A172 (cell line): ENCODE measurements around the gene OMA1. TPM values are rescaled to one million over a fixed set of nuclear protein-coding genes. Genes with fewer than 3 reads are reported as not detected.
A peak's percentile ranks its signal among the peaks of the same experiment; 100 is the strongest.
"Not testable (repeated sequence)": the region's sequence is repeated elsewhere in the genome, so short reads cannot be mapped to it uniquely, and the experiment has no call there.

Experiments
- DNase-seq: peaks from one replicate; pipeline ENCODE4 v3.0.0-alpha.2; 2015; ENCODE audit warnings: low spot score
- total RNA-seq: library from RNA; depleted of rRNA; stranded (reverse); fragments of >200 nt; shearing (Covaris generic); gene quantifications from 2 replicates; pipeline ENCODE4 v1.2.3, GENCODE V29; 2014

The OMA1 gene
- total RNA-seq, 1 experiment from 2014 or later = 20.4 TPM

DNA sequence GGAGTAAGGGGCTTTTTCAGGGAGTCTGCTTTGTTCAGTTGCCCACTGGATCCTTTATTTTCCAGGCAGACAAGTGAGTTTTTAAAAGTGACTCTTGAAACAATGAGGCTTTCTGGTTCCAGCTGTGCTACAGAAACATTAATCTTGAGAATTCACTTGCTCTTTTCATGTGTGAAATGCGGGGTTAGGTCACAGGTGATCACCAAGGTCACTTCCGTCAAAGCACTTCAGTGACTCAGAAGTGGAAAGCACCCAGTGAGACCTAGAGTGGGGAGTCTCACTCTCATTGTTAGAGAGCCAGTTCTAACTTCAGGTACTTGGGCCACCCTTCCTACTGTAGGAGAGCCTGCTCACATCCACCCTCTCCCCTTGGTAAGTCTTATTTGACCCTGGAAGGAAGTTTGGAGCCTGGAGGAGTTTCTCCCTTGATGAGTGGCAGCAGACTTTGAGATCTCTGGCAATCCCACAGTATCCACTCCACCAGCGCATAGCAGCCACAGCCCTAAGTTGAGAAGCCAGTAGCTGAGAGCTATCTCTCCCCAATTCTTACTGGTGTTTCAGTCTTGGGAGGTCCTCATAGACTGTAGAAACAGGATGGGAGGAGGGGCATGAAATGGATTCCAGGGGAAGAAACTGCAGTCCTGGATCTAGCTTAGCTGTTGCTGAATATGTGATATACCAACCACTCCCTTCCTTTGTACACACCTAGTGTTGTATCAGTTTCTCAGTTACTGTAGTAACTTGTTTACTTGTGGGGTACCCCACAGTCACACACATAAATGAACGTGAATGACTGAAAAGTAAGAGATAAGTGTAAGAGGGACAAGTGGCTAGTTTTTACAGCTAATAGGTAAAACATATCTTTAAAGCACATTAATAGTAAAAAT lies 27.4 kb upstream of the OMA1 start:
- peak; percentile 55 for DNase-seq

DNA sequence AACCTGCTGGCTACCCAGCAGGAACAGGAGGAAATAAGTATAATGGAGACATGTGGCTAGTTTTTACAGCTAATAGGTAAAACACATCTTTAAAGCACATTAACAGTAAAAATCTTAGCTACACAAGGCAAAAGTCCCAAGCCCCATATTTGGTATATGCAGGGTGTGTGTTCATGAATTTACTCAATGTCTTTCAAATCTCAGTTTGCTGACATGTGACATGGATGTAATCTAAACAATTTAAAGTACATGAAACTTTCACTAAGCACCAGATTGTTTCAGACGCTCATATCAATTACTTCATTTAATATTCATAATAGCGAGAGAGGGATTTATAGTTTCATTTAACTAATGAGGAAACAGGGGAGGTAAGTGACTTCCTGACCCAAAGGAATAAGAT lies 26.6 kb upstream of the OMA1 start:
- no peak for DNase-seq

DNA sequence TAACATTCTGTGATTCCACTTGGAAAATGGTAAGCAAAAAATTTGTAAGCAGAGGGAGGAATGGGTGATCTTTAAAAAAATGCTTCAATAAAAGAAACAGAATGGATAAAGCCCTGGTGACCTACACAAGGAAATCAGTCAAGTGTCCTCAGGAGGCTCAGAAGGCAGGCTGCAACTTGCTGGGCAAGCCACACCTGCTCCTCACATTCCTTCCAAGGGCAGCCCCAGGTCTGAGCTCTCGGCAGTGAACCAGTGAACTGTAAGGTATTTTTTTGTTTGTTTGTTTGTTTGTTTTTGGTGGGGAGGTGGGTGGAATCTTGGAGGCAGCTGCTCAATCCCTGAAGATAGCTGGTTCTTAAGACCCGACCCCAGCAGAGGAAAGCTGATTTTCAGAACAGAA lies 26.2 kb upstream of the OMA1 start:
- no peak for DNase-seq

DNA sequence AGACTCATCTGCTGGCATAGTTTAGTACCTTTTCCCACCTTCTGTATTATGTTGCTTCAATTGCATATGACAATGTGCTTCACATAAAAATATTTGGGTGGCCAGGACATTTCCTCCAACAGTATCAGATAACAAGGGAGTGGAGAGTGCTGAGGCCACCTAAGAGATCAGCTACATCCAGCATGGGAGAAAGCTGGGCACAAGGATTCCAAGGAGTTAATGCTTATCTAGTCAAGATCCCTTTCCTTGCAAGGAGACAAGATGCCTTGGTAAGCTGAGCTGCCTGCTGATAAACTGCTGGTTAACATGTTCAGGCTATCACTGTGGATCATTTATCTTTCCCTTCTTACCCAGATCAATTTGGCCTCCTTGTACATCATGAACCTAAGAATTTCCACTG lies 25.1 kb upstream of the OMA1 start:
- DNase-seq = no peak

DNA sequence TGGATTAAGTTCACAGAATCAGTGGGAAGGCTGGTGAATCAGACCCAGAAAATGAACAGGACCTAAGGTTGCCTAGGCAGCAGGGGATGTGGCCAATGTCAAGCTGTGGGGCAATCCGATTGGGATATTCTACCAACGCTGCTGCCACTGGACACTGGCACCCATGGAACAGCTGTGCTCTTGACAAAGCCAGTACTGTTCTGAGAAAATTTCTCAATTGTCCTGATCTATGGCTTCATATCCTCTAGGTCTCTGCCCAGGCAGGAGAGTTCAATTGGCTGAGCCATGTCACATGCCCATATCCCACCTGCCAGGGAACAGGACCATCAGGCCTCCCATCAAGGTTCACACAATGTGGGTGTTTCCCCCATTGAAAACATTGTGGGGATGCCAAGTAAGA lies 24.3 kb upstream of the OMA1 start:
- no peak for DNase-seq

DNA sequence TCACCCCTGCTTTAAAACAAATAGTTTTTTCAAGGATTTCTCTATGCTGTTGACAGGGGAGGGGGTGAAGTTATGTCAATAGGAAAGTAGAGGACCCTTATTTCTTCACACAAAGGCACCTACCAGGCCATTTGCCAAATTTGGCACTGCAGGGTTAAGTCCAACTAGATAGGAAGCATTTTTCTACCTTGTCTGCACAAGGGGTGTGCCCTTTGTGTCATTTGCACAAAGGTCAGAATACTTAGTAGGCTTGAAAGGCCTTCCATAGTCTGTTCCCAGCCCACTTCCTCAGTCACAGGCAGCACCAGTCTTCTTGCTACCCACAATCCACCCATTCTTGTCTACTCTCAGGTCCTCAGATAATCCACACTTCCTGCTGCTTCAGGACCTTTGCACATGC lies 23.6 kb upstream of the OMA1 start:
- DNase-seq = no peak

DNA sequence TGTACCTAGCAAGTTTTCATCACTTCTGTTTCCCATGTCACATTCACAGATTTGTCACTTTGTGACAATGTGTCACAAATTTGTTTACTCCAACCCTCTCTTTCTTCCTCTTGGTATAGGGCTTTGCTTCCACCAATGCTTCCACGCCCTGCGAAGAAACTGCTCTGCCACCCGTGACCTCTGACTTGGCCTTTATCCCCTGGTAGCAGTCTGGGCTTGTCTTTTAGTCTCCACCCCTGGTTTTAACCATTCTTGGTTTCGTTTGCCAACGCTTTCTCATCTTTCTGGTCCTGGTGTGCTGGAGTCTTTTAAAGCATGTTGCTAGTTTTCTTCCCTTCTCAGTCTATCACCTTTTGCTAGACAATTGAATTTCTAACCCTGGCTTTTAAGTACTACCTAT lies 22.4 kb upstream of the OMA1 start:
- no peak for DNase-seq

DNA sequence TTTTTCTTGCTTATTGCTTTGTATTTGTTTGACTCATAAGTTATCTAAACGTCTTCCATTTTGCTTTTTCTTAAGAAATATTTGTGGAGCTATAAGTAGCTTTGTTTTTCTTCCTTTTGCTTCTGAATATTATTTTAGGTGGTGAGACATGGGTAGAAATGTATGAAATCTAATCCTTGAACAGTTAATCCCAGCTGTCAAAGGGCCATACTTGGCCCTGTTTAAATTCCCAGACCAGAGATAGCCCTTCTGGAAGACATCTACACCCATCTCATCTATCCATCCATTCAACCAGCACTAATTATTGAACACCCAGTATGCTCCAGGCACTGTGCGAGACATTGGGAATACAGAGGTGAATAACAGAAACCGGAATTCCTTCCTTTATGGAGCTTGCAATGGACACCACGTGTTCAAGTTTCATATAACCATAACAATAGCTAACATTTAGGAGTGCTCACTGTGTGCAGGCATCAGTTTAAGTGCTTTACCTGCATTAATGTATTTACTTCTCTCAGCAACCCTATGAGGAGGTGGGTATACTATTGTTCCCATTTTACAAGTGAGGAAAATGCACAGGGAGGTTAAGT lies 21.8 kb upstream of the OMA1 start:
- DNase-seq = no peak

DNA sequence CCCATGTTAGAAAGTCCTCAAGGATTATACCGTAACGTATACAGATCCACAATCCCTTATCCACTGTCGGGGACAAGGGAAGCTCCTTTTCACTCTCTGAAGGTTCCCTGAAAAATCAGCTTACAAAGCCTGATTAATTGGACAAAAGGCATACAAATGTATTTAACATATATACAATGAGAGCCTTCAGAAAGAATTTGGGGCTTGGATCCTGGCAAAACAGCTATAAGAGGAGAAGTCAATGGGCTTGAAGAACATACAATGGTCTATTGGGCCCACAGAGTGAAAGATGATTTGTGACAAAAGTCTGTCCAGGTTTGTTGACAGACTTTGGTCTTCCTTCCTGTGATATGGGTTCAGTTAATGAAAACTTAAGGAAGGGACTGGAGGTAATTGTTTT lies 19.8 kb upstream of the OMA1 start:
- no peak for DNase-seq

DNA sequence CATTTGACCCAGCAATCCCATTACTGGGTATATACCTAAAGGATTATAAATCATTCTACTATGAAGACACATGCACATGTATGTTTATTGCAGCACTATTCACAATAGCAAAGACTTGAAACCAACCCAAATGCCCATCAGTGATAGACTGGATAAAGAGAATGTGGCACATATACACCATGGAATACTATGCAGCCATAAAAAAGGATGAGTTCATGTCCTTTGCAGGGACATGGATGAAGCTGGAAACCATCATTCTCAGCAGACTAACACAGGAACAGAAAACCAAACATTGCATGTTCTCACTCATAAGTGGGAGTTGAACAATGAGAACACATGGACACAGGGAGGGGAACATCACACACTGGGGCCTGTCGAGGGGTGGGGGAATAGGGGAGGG lies 17.2 kb upstream of the OMA1 start:
- DNase-seq = not testable (repeated sequence)

DNA sequence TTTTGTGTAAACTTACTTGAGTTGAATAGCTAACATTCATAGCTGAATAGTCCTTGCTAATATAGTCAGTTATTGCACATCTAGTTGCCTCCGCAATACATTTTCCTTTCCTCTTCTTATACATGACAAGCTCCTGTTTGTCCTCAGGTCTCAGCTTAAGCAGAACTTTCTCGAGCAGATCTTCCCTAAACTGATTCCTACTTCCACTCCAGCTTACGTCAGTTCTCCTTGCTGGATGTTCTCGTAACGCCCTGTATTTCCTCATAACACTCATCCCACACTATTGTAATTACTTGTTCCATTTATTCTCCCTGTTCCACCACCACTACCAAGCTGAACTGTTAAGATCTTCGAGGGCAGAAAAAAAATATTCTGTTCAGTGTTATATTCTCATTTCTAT lies 15.1 kb upstream of the OMA1 start:
- DNase-seq = no peak

DNA sequence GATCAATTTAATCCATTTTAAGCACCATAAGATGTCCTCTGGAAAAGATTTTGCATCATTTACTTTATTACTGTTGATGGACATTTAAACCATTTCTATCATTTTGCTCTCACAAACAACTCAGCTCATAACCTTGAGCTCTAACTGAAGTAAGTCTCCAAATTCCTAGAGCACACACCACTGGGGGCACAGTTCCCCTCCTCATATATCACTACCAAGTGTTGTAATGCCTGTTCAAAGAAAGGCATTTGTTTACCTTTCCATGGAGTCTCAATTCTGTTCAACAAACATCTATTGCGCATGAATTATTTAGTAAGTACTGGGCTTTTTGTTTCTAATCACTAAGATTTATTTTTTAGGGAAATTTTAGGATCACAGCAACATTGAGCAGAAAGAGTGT lies 8.9 kb upstream of the OMA1 start:
- no peak for DNase-seq

DNA sequence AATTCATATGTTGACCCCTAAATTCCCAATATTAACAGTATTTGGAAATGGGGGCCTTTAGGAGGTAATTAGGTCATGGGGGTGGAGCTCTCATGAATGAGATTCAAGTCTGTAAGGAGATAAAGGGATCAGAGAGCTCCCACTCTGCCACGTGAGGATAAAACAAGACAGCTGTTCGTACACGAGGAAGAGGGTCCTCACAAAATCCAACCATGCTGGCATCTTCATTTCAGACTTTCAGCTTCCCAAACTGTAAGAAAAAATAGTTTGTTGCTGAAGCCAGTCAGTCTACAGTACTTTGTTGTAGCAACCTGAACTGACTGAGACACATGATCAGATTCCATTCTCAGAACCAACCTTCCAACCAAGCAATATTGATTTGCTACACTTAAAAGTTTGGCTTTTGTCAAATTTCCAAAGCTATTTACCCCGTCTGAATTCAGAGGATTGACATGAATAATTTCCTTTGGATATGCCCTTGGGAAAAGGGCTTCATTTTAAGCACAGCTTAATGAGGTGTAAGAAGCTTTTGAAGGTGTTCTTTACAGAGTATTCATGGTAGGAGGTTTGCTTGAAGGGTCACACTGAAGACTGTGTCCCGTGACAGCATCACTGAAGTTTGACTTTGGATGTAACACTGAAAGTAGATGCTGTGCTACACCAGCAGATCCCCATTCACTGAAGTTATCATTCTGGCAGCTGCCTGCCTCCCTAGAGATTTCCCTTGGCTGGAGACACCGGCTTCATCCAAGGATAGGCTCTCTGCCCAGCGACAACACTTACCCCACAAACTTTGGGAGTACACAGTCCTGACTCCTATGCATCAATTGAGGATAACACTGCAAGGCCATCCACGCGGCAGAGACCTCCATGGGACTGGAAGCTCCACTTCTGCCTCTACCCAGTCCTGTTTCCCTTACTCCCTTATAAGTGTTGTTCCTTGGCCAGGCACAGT lies 4.9 kb upstream of the OMA1 start:
- no peak for DNase-seq

DNA sequence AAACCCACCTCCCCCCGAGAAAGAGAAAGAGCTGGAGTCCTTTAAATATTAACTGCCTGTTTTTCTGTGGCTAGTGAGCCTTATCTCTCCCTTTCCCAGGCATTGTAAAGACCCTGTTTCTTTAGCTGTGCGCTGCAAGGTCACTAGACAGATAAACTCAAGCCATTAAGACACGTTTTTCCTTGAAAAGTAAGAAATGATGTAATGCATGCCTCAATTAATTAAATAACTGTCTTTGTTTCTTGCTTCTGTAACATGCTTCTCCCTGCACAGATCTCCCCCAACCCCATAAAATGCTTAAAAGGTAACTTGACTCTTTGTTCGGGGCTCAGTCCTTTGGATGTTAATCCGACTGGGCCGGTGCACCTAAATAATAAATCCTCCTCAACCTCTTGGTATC lies 2.8 kb upstream of the OMA1 start:
- DNase-seq = not testable (repeated sequence)

DNA sequence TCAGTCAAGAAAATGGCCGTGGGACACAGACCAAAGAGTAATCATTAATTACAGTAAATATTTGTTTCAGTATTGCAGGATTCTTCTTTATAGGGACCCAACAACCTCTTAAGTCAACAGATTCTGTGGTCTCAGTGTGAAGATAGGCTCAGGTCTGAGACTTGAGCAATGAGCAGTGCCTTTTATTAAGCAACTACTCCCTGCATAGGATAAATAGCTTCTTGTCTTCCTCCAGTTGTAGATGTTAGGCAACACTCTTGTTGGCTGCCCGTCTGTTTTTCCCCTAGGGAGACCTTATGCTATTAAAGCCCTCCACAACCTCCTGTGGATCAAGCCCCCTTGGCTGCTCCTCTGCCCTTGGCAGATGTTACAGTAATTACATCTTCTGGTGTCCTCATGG lies 1.8 kb upstream of the OMA1 start:
- DNase-seq = no peak

DNA sequence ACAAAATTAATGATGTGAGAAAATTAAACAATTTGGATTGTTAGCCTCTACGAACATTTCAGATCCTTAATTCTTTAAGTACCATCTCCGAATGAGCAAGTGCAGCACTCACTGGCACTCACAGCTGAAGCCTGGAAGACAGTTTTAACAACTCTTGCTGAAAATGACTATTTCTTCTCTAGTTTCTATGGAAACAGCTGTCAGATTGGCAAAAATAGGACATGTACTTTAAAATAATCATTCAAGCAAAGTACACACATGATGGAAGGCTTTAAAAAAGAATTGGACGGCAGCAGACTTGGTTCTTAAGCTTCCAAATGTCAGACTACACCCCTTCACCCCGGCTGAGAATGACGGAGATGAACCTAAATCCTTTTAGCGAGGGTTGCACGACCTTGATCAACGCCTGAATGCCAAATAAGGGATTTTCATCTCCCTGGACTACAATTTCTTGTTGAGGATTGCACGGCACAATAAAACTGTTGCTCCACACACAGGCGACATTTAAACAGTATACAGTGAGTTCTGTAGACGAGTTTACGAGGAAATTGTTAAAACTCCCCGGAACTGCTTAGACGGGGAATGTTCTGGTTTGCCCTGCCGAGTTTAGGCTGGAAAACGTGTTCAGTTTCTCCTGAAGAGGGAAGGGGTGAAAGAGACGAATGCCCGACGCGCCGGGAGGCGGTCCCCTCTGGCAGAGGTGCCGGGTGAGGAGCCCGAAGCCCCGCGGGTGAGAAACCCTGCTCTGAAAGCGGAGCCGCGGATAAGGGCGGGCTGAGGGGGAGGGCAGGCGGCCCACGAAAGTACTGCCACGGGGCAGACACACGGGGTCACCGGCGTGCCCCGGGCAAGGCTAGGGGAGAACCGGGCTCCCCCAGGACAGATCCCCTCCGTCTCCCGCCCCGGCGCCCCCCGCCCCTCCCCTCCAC lies 671 bp downstream of the OMA1 start:
- peak; percentile 24 for DNase-seq

DNA sequence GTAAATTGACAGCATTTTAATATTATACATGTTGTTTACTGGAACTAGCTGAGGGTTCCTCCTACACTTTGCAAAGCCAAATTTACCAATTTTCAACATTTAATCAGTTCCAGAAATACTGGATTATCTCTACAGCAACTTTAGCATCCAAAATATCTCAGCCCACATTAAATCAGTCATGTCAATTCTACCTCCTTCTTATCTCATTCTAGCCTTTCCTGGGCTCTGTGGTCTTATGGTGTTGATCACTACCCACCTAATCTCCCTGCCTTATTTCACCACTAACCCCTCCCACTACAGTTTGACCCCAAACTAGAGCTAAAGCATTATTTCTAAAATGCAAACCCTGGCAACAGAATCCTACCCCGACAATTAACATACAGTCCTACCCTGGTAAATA lies 3.3 kb downstream of the OMA1 start:
- no peak for DNase-seq

DNA sequence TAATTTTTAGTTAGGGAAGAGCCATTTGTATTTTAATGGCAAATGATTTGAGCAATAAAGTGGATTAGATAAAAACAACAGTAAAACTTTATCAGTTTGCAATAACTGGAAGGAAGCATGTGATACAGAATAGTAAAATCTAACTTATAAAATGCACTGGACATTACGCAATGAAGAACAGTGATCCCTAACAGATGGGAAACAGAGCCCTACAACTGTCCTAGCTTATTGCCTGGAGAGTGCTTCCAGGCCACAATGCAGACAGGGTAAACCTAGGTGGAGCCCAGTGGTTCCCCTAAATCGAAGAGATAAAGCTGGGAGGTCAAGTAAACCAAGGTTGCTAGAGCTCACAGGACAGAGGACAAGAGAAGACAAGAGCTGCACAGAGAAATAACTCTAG lies 7.0 kb downstream of the OMA1 start:
- DNase-seq = no peak

DNA sequence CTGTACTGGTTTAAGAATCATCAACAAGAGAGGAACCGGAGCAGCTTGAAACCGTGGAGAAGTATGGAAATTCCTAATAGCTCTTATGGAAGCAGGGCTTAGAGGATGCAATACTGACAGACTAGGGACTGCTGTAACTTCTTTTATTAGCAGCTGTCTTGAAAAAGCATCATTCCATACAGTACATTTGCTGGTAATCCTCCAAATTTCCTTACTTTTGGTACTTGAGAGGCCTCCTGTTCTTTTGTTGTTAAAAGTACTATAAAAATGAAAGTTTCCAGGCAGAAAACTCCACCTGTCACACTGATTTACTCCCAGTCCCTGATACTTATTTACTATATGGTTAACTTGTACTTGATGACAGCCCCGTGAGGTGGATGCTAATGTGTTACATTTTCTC lies 7.7 kb downstream of the OMA1 start:
- no peak for DNase-seq

DNA sequence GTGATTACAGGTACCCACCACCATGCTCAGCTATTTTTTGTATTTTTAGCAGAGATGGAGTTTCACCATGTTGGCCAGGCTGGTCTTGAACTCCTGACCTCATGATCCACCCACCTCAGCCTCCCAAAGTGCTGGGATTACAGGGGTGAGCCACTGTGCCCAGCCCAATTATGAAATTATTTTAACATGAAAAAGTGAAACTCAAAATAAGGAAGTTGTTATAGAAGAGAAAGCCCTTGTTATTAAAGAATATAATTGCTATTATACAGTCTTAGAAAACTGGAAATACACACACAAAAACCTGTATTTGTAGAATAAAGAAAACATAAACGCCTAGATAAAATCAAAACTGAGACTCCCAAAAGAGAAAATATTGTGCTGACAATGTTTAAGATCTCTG lies 14.7 kb downstream of the OMA1 start:
- not testable (repeated sequence) for DNase-seq

DNA sequence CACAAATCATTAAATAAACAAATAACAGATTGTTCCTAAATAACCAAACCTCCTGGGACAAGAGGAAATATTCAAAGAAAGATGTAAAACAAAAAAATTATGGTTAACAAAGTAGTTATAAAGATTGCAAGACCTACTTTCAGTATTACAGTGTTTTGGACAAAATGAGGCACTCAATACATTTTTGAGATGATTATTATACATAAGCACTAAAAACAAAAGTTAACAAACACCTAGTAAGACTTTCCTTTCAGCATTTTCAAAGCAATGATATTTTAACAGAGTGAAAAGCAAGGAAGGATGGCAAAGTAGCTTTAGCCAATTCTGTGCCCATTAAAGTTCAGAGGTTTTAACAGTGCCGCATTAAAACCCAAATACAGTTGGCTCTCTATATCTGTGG lies 17.2 kb downstream of the OMA1 start:
- no peak for DNase-seq
